Measurements from ENCODE around the gene PRSS36. TPM values are rescaled to one million over a fixed set of nuclear protein-coding genes. Genes with fewer than 3 reads are reported as not detected.
A peak's percentile ranks its signal among the peaks of the same experiment; 100 is the strongest.

Gene PRSS36
- total RNA-seq, 1 donor from 2014 or later, result 1.4 TPM

- no peaks in the 10 kb centered on the region for H3K36me3 ChIP-seq
- TF ChIP-seq, protein P1, sequence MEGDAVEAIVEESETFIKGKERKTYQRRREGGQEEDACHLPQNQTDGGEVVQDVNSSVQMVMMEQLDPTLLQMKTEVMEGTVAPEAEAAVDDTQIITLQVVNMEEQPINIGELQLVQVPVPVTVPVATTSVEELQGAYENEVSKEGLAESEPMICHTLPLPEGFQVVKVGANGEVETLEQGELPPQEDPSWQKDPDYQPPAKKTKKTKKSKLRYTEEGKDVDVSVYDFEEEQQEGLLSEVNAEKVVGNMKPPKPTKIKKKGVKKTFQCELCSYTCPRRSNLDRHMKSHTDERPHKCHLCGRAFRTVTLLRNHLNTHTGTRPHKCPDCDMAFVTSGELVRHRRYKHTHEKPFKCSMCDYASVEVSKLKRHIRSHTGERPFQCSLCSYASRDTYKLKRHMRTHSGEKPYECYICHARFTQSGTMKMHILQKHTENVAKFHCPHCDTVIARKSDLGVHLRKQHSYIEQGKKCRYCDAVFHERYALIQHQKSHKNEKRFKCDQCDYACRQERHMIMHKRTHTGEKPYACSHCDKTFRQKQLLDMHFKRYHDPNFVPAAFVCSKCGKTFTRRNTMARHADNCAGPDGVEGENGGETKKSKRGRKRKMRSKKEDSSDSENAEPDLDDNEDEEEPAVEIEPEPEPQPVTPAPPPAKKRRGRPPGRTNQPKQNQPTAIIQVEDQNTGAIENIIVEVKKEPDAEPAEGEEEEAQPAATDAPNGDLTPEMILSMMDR (IDR thresholded peaks at IDR 0.05; ENCODE audit: borderline replicate concordance), result no peak
- H3K27ac ChIP-seq (replicated peaks), result no peak overlapping the region
- H3K4me1 ChIP-seq, result peaks cover 6% of the 10 kb centered on the region
- DNase-seq, result no peak
- no peaks in the 10 kb centered on the region for H3K27me3 ChIP-seq (ENCODE audit: low read depth)
- peaks cover 6% of the 10 kb centered on the region for H3K9me3 ChIP-seq (replicated peaks)
- intact Hi-C loops (cut with micrococcal nuclease), result no loop called here
- H3K4me3 ChIP-seq, result no peak overlapping the region
Observed at GRCh38 chr16:31099860-31100638, 49.8 kb downstream of the PRSS36 start.

DNA sequence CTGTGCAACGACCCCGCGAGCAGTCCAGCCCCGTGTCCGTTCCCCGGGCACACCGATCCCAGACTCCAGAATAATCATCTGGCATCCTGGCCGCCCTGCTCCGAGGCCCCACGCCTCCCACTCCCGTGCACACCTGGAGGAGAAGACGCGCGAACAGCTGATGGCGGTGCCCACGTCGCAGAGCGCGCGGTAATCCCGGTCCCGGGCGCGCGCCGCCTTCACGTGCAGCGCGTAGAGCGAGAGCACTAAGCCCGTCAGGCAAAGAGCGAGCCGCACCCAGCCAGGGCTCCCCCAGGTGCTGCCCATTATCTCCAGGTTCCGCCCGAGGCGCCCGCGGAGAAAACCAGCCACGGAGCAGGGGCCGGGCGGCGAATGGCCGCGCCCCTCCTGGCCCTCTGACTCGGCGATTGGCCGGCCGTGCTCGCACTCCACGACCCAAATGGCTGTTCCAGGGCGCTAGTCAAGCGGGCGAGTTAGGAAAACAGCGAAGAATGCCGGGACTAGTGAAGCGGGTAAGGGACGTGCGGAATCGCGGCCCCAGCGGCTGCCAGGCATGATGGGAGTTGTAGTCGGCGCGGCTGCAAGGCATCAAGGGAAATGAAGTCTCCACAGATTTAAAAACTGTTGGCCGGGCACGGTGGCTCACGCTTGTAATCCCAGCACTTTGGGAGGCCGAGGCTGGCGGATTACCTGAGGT lies 55.3 kb downstream of the PRSS36 start, which contains the start of gene VKORC1:
Gene VKORC1, minus strand, starts transcription at position 374 of the 697 bp plus-strand sequence. Its CDS starts 68 bp downstream, at position 306.
- H3K9me3 ChIP-seq (replicated peaks), result no peaks in the 10 kb centered on the region
- peaks cover 24% of the 10 kb centered on the region for H3K4me1 ChIP-seq
- peak within 1 kb of the TSS; percentile 92 for H3K27ac ChIP-seq (replicated peaks)
- H3K27me3 ChIP-seq (ENCODE audit: low read depth), result no peaks in the 10 kb centered on the region
- H3K4me3 ChIP-seq, result peak within 1 kb of the TSS; percentile 94
- intact Hi-C loops (cut with micrococcal nuclease), result no loop called here
- peaks cover 12% of the 10 kb centered on the region for H3K36me3 ChIP-seq
- TF ChIP-seq, protein P1 (IDR thresholded peaks at IDR 0.05; ENCODE audit: borderline replicate concordance), result peak; percentile 12
- DNase-seq, result peak; percentile 95

DNA sequence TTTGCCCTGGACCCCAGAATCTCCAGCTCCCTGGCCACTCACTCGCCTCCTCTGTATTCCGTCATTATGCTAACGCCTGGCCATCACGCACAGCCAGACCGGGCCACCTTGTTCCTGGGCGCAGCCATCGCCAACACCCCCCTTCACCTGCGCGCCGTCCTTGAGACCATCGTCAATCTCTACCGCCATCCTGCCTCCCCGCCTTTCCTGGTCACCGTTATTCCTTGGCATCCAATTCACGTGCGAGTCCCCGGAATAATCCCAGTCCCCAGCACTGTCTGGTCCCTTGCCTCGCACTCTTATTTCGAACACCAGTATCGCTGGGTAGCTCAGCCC lies 55.8 kb downstream of the PRSS36 start:
- H3K27me3 ChIP-seq (ENCODE audit: low read depth), result no peaks in the 10 kb centered on the region
- H3K4me1 ChIP-seq, result peaks cover 24% of the 10 kb centered on the region
- no peak for DNase-seq
- peak overlapping the region; percentile 92 for H3K27ac ChIP-seq (replicated peaks)
- TF ChIP-seq, protein P1 (IDR thresholded peaks at IDR 0.05; ENCODE audit: borderline replicate concordance), result no peak
- no peaks in the 10 kb centered on the region for H3K9me3 ChIP-seq (replicated peaks)
- intact Hi-C loops (cut with micrococcal nuclease), result no loop called here
- H3K36me3 ChIP-seq, result peaks cover 17% of the 10 kb centered on the region
- peak overlapping the region; percentile 94 for H3K4me3 ChIP-seq

GRCh38 chr16:31093132-31093703 lies 56.6 kb downstream of the PRSS36 start:
- intact Hi-C loops (cut with micrococcal nuclease), result no loop called here
- H3K36me3 ChIP-seq, result peaks cover 25% of the 10 kb centered on the region
- no peaks in the 10 kb centered on the region for H3K27me3 ChIP-seq (ENCODE audit: low read depth)
- peak overlapping the region; percentile 92 for H3K27ac ChIP-seq (replicated peaks)
- TF ChIP-seq, protein P1 (IDR thresholded peaks at IDR 0.05; ENCODE audit: borderline replicate concordance), result no peak
- no peak for DNase-seq
- H3K4me1 ChIP-seq, result peaks cover 24% of the 10 kb centered on the region
- peak overlapping the region; percentile 94 for H3K4me3 ChIP-seq
- no peaks in the 10 kb centered on the region for H3K9me3 ChIP-seq (replicated peaks)

GRCh38 chr16:31092330-31092729 lies 57.5 kb downstream of the PRSS36 start:
- Histone ChIP-seq H3K4me3 (no peak overlapping the region), H3K27me3 (ENCODE audit: low read depth) (no peaks in the 10 kb centered on the region), H3K36me3 (peaks cover 27% of the 10 kb centered on the region), H3K4me1 (peaks cover 24% of the 10 kb centered on the region), H3K9me3 (replicated peaks) (no peaks in the 10 kb centered on the region), H3K27ac (replicated peaks) (no peak overlapping the region)
- intact Hi-C loops (cut with micrococcal nuclease), result no loop called here
- TF ChIP-seq, protein P1 (IDR thresholded peaks at IDR 0.05; ENCODE audit: borderline replicate concordance), result no peak
- no peak for DNase-seq
